Keratinocyte (primary cell): ENCODE data around the gene RAB5A. TPM values are rescaled to one million over a fixed set of nuclear protein-coding genes. Genes with fewer than 3 reads are reported as not detected.
"Not testable (repeated sequence)": the region's sequence is repeated elsewhere in the genome, so short reads cannot be mapped to it uniquely, and the experiment has no call there.

Experiments used
- DNase-seq: peaks from one replicate; pipeline ENCODE4 v3.0.0-alpha.2; 2011; ENCODE audit warnings: low read depth, missing footprints, low spot score
- FAIRE-seq: peaks from 2 replicates; lab custom pipeline; 2011; peaks lifted over from hg19 to GRCh38; lab: Jason Lieb, UNC
- H2AFZ ChIP-seq: 2 replicates; pipeline ENCODE4 v1.6.0; 2012; ENCODE audit warnings: low read length, control low read depth, inconsistent platforms; ENCODE audit not compliant: control insufficient read depth
- H3K27ac ChIP-seq: 2 replicates; pipeline ENCODE4 v1.5.1; 2011; ENCODE audit warnings: low read length; ENCODE audit not compliant: control insufficient read depth, insufficient read depth
- H3K27me3 ChIP-seq: 3 replicates; pipeline ENCODE4 v1.6.0; 2011; ENCODE audit warnings: low read length; ENCODE audit not compliant: control insufficient read depth, insufficient read depth; ENCODE audit errors: extremely low read depth
- H3K36me3 ChIP-seq, 2 experiments: 2 replicates in 1 of 2; 3 replicates in 1 of 2; pipeline ENCODE4 v1.5.1; 2011; ENCODE audit warnings: low read length in 2 of 2, mild to moderate bottlenecking in 1 of 2; ENCODE audit not compliant: control insufficient read depth in 2 of 2, insufficient read depth in 2 of 2; ENCODE audit errors: extremely low read depth in 1 of 2
- H3K4me1 ChIP-seq: 3 replicates; pipeline ENCODE4 v1.5.1; 2011; ENCODE audit warnings: low read length; ENCODE audit not compliant: control insufficient read depth, insufficient read depth; ENCODE audit errors: extremely low read depth
- H3K4me2 ChIP-seq: 3 replicates; pipeline ENCODE4 v1.6.0; 2011; ENCODE audit warnings: low read depth, low read length; ENCODE audit not compliant: control insufficient read depth, insufficient read depth; ENCODE audit errors: extremely low read depth
- H3K4me3 ChIP-seq, 3 experiments: fragments of 200-600 bp in 1 of 3; sonication (generic) in 1 of 3; 2 replicates in 2 of 3; 3 replicates in 1 of 3; pipeline ENCODE4 v1.5.1; 2011 to 2016; ENCODE audit warnings: low read length in 3 of 3, mild to moderate bottlenecking in 3 of 3, control low read depth in 2 of 3, inconsistent platforms in 1 of 3, low read depth in 1 of 3, mixed read lengths in 1 of 3, mixed run types in 1 of 3, moderate library complexity in 1 of 3; ENCODE audit not compliant: control insufficient read depth in 2 of 3, insufficient read depth in 2 of 3; ENCODE audit errors: extremely low read depth in 1 of 3
- H3K79me2 ChIP-seq: 2 replicates; pipeline ENCODE4 v1.6.0; 2012; ENCODE audit warnings: low read length; ENCODE audit not compliant: control insufficient read depth, insufficient read depth
- H3K9ac ChIP-seq: 3 replicates; pipeline ENCODE4 v1.6.0; 2011; ENCODE audit warnings: low read length; ENCODE audit not compliant: control insufficient read depth, insufficient read depth; ENCODE audit errors: extremely low read depth
- H3K9me1 ChIP-seq: 3 replicates; pipeline ENCODE4 v1.6.0; 2011; ENCODE audit warnings: low read length; ENCODE audit not compliant: control insufficient read depth, insufficient read depth; ENCODE audit errors: extremely low read depth
- H3K9me3 ChIP-seq: 2 replicates; pipeline ENCODE4 v1.5.1; 2012; ENCODE audit warnings: low read depth, low read length; ENCODE audit not compliant: control insufficient read depth
- H4K20me1 ChIP-seq: 3 replicates; pipeline ENCODE4 v1.6.0; 2011; ENCODE audit warnings: low read length; ENCODE audit not compliant: control insufficient read depth, insufficient read depth; ENCODE audit errors: extremely low read depth
- EZH2 ChIP-seq: IDR thresholded peaks from one replicate; pipeline ENCODE4 v1.6.1; 2012; ENCODE audit warnings: inconsistent platforms, mild to moderate bottlenecking, low read length, moderate library complexity
- dilution Hi-C: fragments of 300-500 bp; cut with MboI; formaldehyde crosslinking; loops from one replicate; pipeline ENCODE4 v1.7.0; 2020; ENCODE audit warnings: low sequenced_read_pairs; ENCODE audit not compliant: extremely low pct_ligation_motif_present
- polyA plus RNA-seq, 5 experiments: library from polyadenylated mRNA; depleted of rRNA in 3 of 5; stranded (reverse) in 3 of 5; stranded (forward) in 1 of 5; unstranded in 1 of 5; fragments of >200 nt; gene quantifications; 1 replicate in 1 of 5; 2 replicates in 3 of 5; 3 replicates in 1 of 5; pipeline versions ENCODE4 v1.2.1 to v1.2.3, GENCODE V29; 2011 to 2012; ENCODE audit warnings: missing spikeins in 2 of 5, low read depth in 1 of 5, low replicate concordance in 1 of 5
- TF ChIP-seq, protein P1 (sequence below), 3 experiments: IDR thresholded peaks in 1 of 3; conservative IDR thresholded peaks in 1 of 3; optimal IDR thresholded peaks in 1 of 3; 2 replicates in 2 of 3; 3 replicates in 1 of 3; pipeline versions ENCODE3 to v1.5.1; 2011; ENCODE audit warnings: low read length in 3 of 3, mild to moderate bottlenecking in 3 of 3, moderate library complexity in 2 of 3, control low read depth in 1 of 3, inconsistent platforms in 1 of 3; ENCODE audit not compliant: insufficient read depth in 2 of 3; ENCODE audit errors: extremely low read depth in 1 of 3

The RAB5A gene
- polyA plus RNA-seq, 1 donor (not counting 4 experiments of a cell fraction or from before 2014, with no cell fraction given): 60.5 TPM

DNA sequence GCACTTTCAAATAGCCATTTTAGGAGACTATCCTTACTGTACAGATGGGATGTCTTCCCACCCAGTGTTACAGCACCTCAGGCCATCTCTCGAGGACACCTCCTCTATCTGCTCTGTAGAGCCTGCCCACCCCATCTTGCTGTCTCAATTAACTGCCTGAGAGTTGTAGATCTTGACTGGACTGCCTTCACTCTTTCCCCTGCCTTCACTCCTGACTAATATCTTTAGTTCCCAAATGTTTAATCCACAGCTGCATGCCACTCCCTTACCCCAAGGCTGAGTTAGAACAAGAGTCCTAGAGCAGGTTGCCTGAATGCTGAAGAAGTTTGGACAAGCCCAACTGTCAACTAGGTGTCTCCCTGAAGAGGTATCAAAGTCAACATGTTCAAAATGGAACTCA lies 66.5 kb downstream of the RAB5A start:
- no peak for DNase-seq
- TF ChIP-seq EZH2: no peak
- TF ChIP-seq, protein P1, sequence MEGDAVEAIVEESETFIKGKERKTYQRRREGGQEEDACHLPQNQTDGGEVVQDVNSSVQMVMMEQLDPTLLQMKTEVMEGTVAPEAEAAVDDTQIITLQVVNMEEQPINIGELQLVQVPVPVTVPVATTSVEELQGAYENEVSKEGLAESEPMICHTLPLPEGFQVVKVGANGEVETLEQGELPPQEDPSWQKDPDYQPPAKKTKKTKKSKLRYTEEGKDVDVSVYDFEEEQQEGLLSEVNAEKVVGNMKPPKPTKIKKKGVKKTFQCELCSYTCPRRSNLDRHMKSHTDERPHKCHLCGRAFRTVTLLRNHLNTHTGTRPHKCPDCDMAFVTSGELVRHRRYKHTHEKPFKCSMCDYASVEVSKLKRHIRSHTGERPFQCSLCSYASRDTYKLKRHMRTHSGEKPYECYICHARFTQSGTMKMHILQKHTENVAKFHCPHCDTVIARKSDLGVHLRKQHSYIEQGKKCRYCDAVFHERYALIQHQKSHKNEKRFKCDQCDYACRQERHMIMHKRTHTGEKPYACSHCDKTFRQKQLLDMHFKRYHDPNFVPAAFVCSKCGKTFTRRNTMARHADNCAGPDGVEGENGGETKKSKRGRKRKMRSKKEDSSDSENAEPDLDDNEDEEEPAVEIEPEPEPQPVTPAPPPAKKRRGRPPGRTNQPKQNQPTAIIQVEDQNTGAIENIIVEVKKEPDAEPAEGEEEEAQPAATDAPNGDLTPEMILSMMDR (optimal IDR thresholded peaks at IDR 0.05 in 1 of 3, IDR thresholded peaks at IDR 0.05 in 1 of 3, conservative IDR thresholded peaks at IDR 0.05 in 1 of 3; ENCODE audit: extremely low read depth in 1 of 3, insufficient read depth in 2 of 3, low read length in 3 of 3): no peak
- Histone ChIP-seq H4K20me1 (no peaks in the 10 kb centered on the region), H3K4me2 (no peak overlapping the region), H3K9me1 (no peaks in the 10 kb centered on the region), H3K79me2 (no peaks in the 10 kb centered on the region), H3K27ac (no peak overlapping the region), H3K4me3 (no peak overlapping the region), H3K9ac (no peak overlapping the region), H3K4me1 (peaks cover 4% of the 10 kb centered on the region), H2AFZ (no peak overlapping the region), H3K27me3 (no peaks in the 10 kb centered on the region), H3K36me3 (no peaks in the 10 kb centered on the region), H3K9me3 (no peaks in the 10 kb centered on the region)
- dilution Hi-C loops: no loop called here
- FAIRE-seq: peak; percentile 43

DNA sequence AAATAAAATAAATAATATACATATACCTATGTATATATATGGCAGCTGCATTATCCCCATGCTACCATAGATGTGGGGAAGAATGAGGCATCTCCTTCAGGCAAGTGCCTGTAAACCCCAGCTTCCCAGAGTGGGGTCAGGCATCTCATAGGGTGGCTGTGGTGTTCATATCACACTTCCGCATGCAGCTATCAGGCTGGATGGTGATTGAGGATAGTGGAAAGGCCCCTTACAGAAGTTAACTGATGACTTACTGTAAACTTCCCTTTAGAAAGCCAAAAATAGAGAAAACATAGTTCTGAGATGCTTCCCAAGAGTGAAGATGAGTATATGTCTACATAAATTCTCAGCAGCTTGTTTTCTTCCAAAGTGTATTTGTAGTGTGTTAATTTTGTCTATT lies 68.6 kb downstream of the RAB5A start:
- dilution Hi-C loops: no loop called here
- no peaks in the 10 kb centered on the region for H3K9me1 ChIP-seq

DNA sequence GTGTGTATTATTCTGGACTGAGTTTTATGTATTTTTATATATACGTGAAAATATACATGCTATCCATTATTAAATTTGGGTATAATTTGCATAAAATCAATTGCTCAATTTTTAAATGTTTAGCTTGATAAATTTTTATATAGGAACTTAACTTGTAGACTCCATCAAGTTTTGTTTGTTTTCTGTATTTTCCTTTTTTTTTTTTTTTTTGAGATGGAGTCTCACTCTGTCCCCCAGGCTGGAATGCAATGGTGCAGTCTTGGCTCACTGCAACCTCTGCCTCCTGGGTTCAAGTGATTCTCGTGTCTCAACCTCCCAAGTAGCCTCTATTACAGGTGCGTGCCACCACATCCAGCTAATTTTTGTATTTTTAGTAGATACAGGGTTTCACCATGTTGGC lies 69.2 kb downstream of the RAB5A start:
- H4K20me1 ChIP-seq, H2AFZ ChIP-seq, H3K27ac ChIP-seq, H3K79me2 ChIP-seq, H3K4me3 ChIP-seq, H3K4me1 ChIP-seq, H3K9me3 ChIP-seq, FAIRE-seq, dilution Hi-C loops, H3K36me3 ChIP-seq, H3K9me1 ChIP-seq, DNase-seq, H3K27me3 ChIP-seq, H3K4me2 ChIP-seq, H3K9ac ChIP-seq: not testable (repeated sequence)

More for the DNA sequence above, 68.6 kb downstream of the RAB5A start:
- Histone ChIP-seq H3K79me2 (no peaks in the 10 kb centered on the region), H3K4me3 (no peak overlapping the region), H3K4me2 (no peak overlapping the region), H3K36me3 (no peaks in the 10 kb centered on the region), H3K27me3 (no peaks in the 10 kb centered on the region), H4K20me1 (no peaks in the 10 kb centered on the region), H3K4me1 (peaks cover 4% of the 10 kb centered on the region), H3K9ac (no peak overlapping the region), H3K27ac (no peak overlapping the region), H3K9me3 (no peaks in the 10 kb centered on the region), H2AFZ (no peak overlapping the region)
- no peak for FAIRE-seq
- no peak for TF ChIP-seq EZH2
- TF ChIP-seq, protein P1 (optimal IDR thresholded peaks at IDR 0.05 in 1 of 3, IDR thresholded peaks at IDR 0.05 in 1 of 3, conservative IDR thresholded peaks at IDR 0.05 in 1 of 3; ENCODE audit: extremely low read depth in 1 of 3, insufficient read depth in 2 of 3, low read length in 3 of 3): no peak
- DNase-seq: no peak
